ENCODE data around the gene NCKAP5.

The NCKAP5 gene

DNA sequence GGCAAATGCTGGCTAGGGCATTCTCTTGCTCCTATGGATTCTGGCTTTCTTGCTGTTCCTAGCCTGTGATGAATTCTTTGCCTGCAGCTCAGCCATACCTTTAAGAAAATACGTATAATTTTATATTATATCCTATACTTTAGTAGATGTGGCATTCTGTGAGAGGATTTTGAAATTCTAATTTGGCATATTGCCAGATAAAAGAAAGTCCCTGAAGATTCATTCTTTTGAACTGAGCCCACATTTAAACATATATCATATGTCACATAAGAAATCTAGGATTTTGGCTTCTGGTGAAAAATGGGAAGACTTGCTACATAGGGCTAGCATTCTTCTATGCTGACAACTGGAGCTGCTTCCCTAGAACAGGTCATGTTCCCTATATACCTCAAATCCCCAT lies 806.8 kb downstream of the NCKAP5 start:
- WGBS = no CpG with 5 or more reads among the region's 1 CpG
- Histone ChIP-seq H3K27me3 (ENCODE audit: insufficient read depth, low read length) (no peaks in the 10 kb centered on the region), H3K9ac (ENCODE audit: low read depth, low read length) (no peak overlapping the region), H3K27ac (ENCODE audit: low read depth, low read length) (no peak overlapping the region), H3K36me3 (ENCODE audit: insufficient read depth, low read length) (no peaks in the 10 kb centered on the region), H3K4me3 (ENCODE audit: low read length) (no peak overlapping the region), H3K9me3 (ENCODE audit: insufficient read depth, low read depth, low read length) (no peaks in the 10 kb centered on the region), H3K4me1 (ENCODE audit: insufficient read depth, low read length) (peaks cover 16% of the 10 kb centered on the region)

DNA sequence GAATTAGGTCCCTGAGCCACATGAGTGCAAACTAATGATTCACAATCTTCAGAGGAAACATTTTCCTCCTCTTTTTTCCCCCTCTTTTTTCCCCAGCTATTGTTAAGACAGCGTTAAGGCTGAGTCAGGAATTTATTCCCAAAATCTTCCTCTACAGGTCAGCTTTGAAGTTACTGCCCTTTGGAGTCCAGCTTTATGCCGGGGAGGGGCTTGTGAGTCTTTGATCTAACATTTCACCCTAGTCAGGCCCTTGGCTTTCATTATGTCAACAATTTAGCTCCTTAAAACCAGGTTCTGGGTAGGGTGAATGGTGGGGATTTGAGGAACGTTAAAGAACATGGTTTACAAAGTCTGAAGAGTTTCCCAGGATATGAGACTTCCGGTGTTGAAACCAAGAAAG lies 807.3 kb downstream of the NCKAP5 start:
- no peak overlapping the region for H3K4me3 ChIP-seq (ENCODE audit: low read length)
- no peak overlapping the region for H3K9ac ChIP-seq (ENCODE audit: low read depth, low read length)
- H3K27ac ChIP-seq (ENCODE audit: low read depth, low read length) = no peak overlapping the region
- H3K27me3 ChIP-seq (ENCODE audit: insufficient read depth, low read length) = no peaks in the 10 kb centered on the region
- no peaks in the 10 kb centered on the region for H3K9me3 ChIP-seq (ENCODE audit: insufficient read depth, low read depth, low read length)
- H3K36me3 ChIP-seq (ENCODE audit: insufficient read depth, low read length) = no peaks in the 10 kb centered on the region
- 53% methylated on average over 4 of the region's 4 CpGs for WGBS
- peaks cover 16% of the 10 kb centered on the region for H3K4me1 ChIP-seq (ENCODE audit: insufficient read depth, low read length)

DNA sequence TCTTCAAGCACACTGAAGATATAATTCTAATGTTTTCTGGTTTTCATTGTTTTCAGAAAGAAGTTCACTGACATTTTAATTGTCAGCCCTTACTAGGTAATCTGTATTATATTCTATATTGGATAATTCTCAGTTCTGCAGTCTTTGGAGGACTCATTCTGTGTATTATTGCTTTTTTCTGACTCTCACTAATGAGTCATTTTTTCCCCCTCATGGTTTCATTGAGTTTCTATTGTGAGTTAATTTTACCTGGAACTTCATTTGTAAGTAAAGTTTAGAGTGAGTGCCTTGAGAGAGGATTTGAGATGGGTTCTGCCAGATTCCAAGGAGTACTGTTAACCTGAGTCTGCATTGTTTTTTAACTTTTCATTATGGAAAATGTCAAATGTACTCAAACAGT lies 807.9 kb downstream of the NCKAP5 start:
- H3K27ac ChIP-seq (ENCODE audit: low read depth, low read length) = no peak overlapping the region
- no peaks in the 10 kb centered on the region for H3K9me3 ChIP-seq (ENCODE audit: insufficient read depth, low read depth, low read length)
- peaks cover 16% of the 10 kb centered on the region for H3K4me1 ChIP-seq (ENCODE audit: insufficient read depth, low read length)
- no peaks in the 10 kb centered on the region for H3K36me3 ChIP-seq (ENCODE audit: insufficient read depth, low read length)
- no peak overlapping the region for H3K4me3 ChIP-seq (ENCODE audit: low read length)
- H3K9ac ChIP-seq (ENCODE audit: low read depth, low read length) = no peak overlapping the region
- H3K27me3 ChIP-seq (ENCODE audit: insufficient read depth, low read length) = no peaks in the 10 kb centered on the region

DNA sequence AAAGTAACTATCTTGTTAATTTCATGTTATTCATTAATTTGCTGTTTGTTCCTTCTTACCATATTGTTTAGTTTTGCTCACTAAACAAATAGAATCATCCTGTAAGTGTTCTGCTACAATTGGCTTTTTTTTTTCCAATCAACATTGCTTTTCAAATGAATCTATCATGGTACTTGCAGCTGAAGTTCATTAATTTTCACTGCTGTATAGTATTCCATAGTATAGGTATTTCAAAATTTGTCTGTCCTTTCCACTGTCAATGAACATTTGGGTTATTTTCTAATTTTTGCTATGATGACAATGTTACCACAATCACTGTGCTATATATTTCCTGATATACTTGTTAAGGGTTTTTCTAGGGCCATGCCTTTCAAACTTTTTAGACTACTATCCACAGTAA lies 809.3 kb downstream of the NCKAP5 start:
- no peak overlapping the region for H3K4me3 ChIP-seq (ENCODE audit: low read length)
- no peaks in the 10 kb centered on the region for H3K27me3 ChIP-seq (ENCODE audit: insufficient read depth, low read length)
- H3K27ac ChIP-seq (ENCODE audit: low read depth, low read length) = no peak overlapping the region
- peaks cover 16% of the 10 kb centered on the region for H3K4me1 ChIP-seq (ENCODE audit: insufficient read depth, low read length)
- H3K9ac ChIP-seq (ENCODE audit: low read depth, low read length) = no peak overlapping the region
- no peaks in the 10 kb centered on the region for H3K36me3 ChIP-seq (ENCODE audit: insufficient read depth, low read length)
- no peaks in the 10 kb centered on the region for H3K9me3 ChIP-seq (ENCODE audit: insufficient read depth, low read depth, low read length)

DNA sequence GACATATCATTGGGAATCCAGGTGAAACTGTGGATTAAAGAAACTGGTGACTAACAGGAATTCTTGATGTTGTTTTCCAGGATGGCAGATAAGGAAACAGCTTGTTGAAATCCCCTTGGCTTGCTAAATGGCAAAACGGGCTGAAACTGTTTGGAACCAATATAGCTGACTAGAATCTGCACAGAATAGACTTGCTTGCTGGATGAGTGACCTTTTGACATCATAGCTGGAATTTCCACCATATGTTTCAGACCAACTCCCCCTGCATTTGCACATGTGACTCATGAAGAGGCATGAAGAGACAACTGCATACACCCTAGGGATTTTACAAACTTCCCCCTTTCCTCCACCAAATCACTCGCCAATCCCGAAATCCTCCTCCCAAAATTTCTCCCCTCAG lies 810.6 kb downstream of the NCKAP5 start:
- Histone ChIP-seq H3K4me3 (ENCODE audit: low read length) (no peak overlapping the region), H3K9me3 (ENCODE audit: insufficient read depth, low read depth, low read length) (no peaks in the 10 kb centered on the region), H3K27me3 (ENCODE audit: insufficient read depth, low read length) (no peaks in the 10 kb centered on the region), H3K4me1 (ENCODE audit: insufficient read depth, low read length) (peaks cover 16% of the 10 kb centered on the region), H3K9ac (ENCODE audit: low read depth, low read length) (no peak overlapping the region), H3K36me3 (ENCODE audit: insufficient read depth, low read length) (no peaks in the 10 kb centered on the region), H3K27ac (ENCODE audit: low read depth, low read length) (no peak overlapping the region)
- 76% methylated on average over 3 of the region's 3 CpGs for WGBS

DNA sequence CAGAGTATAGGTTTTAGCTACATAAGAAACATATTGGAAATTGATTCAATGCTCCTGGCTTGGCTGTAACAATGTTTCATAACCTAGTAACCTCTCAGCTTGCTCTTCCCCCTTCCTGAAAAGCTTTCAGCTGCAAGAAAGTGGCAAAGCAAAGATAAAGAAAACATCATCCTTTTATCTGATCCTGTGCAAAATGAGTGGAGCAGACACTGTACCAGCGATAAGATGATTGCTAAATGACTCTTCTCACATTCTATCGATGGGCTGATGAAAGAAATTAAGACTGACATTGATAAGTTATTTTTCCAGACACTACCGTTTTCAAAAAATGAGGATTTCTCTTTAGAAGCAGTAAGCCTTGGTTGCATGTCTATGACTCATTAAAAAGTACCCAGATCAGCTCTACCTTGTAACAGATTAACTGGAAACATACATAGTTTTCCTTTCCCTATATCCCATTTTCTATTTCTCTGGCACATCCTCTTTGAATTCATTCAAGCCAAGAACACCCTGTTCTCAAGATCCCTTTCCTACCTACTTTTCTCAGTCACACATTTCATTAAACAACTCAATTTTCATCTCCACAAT lies 811.2 kb downstream of the NCKAP5 start:
- H3K27me3 ChIP-seq (ENCODE audit: insufficient read depth, low read length) = no peaks in the 10 kb centered on the region
- 96% methylated on average over 2 of the region's 3 CpGs for WGBS
- H3K36me3 ChIP-seq (ENCODE audit: insufficient read depth, low read length) = no peaks in the 10 kb centered on the region
- no peaks in the 10 kb centered on the region for H3K9me3 ChIP-seq (ENCODE audit: insufficient read depth, low read depth, low read length)
- no peak overlapping the region for H3K9ac ChIP-seq (ENCODE audit: low read depth, low read length)
- H3K4me3 ChIP-seq (ENCODE audit: low read length) = no peak overlapping the region
- H3K4me1 ChIP-seq (ENCODE audit: insufficient read depth, low read length) = peaks cover 16% of the 10 kb centered on the region
- H3K27ac ChIP-seq (ENCODE audit: low read depth, low read length) = no peak overlapping the region

DNA sequence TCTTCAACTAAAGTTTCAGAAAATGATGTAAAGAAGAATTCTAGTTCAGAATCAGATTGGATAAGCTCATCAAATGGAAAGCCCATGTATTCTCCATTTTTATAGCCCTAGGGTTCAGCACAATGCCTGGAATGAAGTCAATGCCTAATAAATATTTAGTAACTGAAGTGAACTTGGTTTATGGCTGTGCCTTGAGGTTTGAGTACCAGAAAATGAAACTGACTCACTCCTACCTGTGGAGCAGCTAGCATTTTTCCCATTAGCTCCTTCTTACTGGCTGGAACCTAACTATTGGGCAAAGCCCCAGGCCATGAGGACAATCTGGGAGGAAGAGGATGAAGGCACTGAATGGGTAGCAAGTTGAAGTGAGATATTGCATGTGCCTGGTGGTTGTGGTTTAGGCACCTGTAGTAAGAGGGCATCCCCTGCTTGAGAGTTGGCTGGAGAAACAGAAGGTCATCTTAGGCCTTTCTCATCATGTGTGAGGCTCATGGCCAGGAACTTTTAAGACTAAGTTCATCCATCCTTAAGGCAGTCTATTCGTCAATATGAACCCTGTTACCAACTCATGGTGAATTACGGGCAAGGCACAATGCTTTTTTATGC lies 813.3 kb downstream of the NCKAP5 start:
- no peak overlapping the region for H3K27ac ChIP-seq (ENCODE audit: low read depth, low read length)
- H3K9ac ChIP-seq (ENCODE audit: low read depth, low read length) = no peak overlapping the region
- 94% methylated on average over 2 of the region's 2 CpGs for WGBS
- H3K36me3 ChIP-seq (ENCODE audit: insufficient read depth, low read length) = no peaks in the 10 kb centered on the region
- no peaks in the 10 kb centered on the region for H3K9me3 ChIP-seq (ENCODE audit: insufficient read depth, low read depth, low read length)
- H3K4me3 ChIP-seq (ENCODE audit: low read length) = no peak overlapping the region
- H3K27me3 ChIP-seq (ENCODE audit: insufficient read depth, low read length) = no peaks in the 10 kb centered on the region
- peaks cover 3% of the 10 kb centered on the region; the same call in 1 of the 2 replicates for H3K4me1 ChIP-seq (ENCODE audit: insufficient read depth, low read length)

DNA sequence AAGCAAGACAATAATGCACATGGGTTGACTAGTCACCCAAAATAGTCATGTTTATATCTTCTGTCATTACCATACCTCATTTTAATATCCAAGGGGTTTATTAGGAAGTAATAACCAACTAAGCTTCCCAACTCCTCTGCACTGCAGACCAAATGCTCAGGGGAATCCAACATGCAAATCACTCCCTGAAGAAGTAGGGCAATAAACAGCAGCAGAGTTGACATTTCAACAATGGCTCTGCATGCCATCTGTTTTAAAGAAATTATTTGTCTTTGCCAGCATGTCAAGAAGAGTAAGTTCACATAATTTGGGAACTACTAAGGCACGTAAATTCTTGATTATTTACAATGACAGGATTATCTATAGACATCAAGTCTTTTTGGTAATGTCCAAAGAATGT lies 813.9 kb downstream of the NCKAP5 start:
- Histone ChIP-seq H3K4me3 (ENCODE audit: low read length) (no peak overlapping the region), H3K4me1 (ENCODE audit: insufficient read depth, low read length) (peaks cover 3% of the 10 kb centered on the region; the same call in 1 of the 2 replicates), H3K27ac (ENCODE audit: low read depth, low read length) (no peak overlapping the region), H3K27me3 (ENCODE audit: insufficient read depth, low read length) (no peaks in the 10 kb centered on the region), H3K9me3 (ENCODE audit: insufficient read depth, low read depth, low read length) (no peaks in the 10 kb centered on the region), H3K9ac (ENCODE audit: low read depth, low read length) (no peak overlapping the region), H3K36me3 (ENCODE audit: insufficient read depth, low read length) (no peaks in the 10 kb centered on the region)
- no CpG with 5 or more reads among the region's 1 CpG for WGBS

DNA sequence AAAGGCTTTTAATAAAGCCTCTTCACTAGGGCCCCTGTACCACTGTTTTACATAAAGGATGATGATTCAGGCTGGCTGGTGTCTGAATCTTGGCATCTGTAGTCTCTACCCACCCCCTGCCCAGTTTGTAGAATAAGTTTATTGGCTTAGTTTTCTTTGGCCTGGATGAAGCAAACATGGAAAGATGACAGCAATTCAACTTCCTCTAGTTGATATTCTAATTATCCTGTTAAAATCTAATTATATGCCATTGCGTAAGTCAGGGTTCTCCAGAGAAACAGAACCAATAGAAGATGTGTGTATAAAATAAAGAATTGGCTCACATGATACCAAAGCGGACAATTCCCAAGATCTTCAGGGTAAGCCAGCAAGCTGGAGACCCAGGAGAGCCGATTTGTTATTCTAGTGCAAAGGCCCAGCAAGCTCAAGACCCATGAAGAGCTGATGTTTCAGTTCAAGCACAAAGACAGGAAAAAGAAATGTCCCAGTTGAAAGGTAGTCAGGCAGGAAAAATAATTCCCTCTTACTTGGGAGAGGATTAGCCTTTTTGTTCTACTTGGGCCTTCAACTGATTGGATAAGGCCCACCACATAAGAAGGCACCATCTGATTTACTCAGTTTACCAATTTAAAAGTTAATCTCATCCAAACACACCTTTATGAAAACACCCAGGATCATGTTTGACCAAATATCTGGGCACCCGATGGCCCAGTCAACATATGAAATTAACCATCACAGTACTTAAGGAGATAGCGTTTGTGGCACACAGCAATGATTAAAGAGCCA lies 815.6 kb downstream of the NCKAP5 start:
- 96% methylated on average over 5 of the region's 5 CpGs for WGBS
- no peak overlapping the region for H3K9ac ChIP-seq (ENCODE audit: low read depth, low read length)

DNA sequence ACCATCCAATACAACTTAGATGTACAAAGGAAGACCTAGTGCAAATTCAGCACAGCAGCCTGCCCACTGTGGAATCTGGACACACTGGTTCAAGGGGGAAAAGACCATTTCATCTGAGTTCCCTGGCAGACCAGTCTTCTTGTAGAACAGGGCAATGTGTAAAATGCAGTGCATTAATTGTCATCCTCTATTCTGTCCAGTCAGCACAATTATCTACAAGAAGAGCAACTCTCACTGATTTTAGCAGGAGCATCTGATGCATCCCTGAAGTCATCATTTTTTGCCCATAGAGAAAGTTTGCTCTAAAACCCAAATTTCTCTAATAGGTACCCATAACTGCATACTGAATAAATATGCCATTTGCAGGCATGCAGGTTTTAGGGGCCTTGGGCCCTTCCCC lies 816.4 kb downstream of the NCKAP5 start:
- H3K36me3 ChIP-seq (ENCODE audit: insufficient read depth, low read length) = no peaks in the 10 kb centered on the region
- peaks cover 3% of the 10 kb centered on the region; the same call in 1 of the 2 replicates for H3K4me1 ChIP-seq (ENCODE audit: insufficient read depth, low read length)
- no peaks in the 10 kb centered on the region for H3K9me3 ChIP-seq (ENCODE audit: insufficient read depth, low read depth, low read length)
- H3K27ac ChIP-seq (ENCODE audit: low read depth, low read length) = no peak overlapping the region
- no peak overlapping the region for H3K4me3 ChIP-seq (ENCODE audit: low read length)
- no peak overlapping the region for H3K9ac ChIP-seq (ENCODE audit: low read depth, low read length)
- no peaks in the 10 kb centered on the region for H3K27me3 ChIP-seq (ENCODE audit: insufficient read depth, low read length)

More for the DNA sequence above, 815.6 kb downstream of the NCKAP5 start:
- Histone ChIP-seq H3K9me3 (ENCODE audit: insufficient read depth, low read depth, low read length) (no peaks in the 10 kb centered on the region), H3K36me3 (ENCODE audit: insufficient read depth, low read length) (no peaks in the 10 kb centered on the region), H3K4me1 (ENCODE audit: insufficient read depth, low read length) (peaks cover 3% of the 10 kb centered on the region; the same call in 1 of the 2 replicates), H3K27ac (ENCODE audit: low read depth, low read length) (no peak overlapping the region), H3K27me3 (ENCODE audit: insufficient read depth, low read length) (no peaks in the 10 kb centered on the region), H3K4me3 (ENCODE audit: low read length) (no peak overlapping the region)

DNA sequence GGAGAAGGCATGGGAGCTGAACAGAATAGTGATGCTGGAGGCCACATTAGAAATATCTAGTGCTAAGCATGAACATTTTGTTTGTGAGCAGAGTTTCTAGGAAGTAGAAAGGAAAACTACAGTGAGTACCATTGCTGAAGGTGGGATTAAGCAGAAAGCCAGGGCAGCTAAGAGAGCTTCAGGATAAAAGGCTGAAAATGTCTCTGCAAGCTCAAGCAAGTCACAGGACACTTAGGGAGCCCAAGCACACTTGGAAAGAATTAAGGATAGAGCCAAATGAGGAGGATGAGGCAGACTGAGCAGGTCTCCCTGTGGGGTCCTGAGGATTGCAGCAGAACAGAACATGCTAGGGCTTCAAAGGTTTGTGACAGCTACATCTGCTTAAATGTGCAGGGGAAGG lies 817.7 kb downstream of the NCKAP5 start:
- no peak overlapping the region for H3K27ac ChIP-seq (ENCODE audit: low read depth, low read length)
- H3K4me1 ChIP-seq (ENCODE audit: insufficient read depth, low read length) = peaks cover 3% of the 10 kb centered on the region; the same call in 1 of the 2 replicates
- H3K36me3 ChIP-seq (ENCODE audit: insufficient read depth, low read length) = no peaks in the 10 kb centered on the region
- no peaks in the 10 kb centered on the region for H3K27me3 ChIP-seq (ENCODE audit: insufficient read depth, low read length)
- no peaks in the 10 kb centered on the region for H3K9me3 ChIP-seq (ENCODE audit: insufficient read depth, low read depth, low read length)
- H3K9ac ChIP-seq (ENCODE audit: low read depth, low read length) = no peak overlapping the region
- H3K4me3 ChIP-seq (ENCODE audit: low read length) = no peak overlapping the region
